GM10266 (cell line): ENCODE measurements around the gene ZSWIM1.

Source experiments
- DNase-seq: peaks from one replicate; pipeline ENCODE4 v3.0.0; 2012; ENCODE audit errors: extremely low spot score
- CTCF ChIP-seq: IDR thresholded peaks from 2 replicates; pipeline ENCODE4 v1.5.1; 2012; ENCODE audit warnings: mild to moderate bottlenecking, low read depth; ENCODE audit not compliant: control insufficient read depth, insufficient read depth; ENCODE audit errors: missing control alignments

ZSWIM1 gene

DNA sequence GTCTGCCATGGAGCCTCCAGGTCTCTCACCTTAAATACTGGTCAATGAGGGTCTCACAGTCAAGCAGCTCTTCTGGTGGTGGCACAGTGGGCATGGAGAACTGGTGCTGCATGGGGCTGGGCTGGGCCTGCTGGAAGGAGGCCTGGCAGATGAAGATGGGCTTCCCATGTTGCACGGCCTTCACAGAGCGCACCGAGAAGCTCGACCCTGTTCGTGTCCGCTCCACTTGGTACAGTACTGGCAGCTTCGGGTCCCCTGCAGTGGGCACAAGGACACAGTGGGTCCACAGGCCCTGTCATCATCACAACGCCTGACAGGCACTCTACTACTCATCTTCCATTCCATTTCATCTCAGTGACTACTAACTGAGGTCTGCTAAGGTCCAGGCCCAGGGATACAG is 32.6 kb upstream of the ZSWIM1 start:
- no peak for DNase-seq
- no peak for TF ChIP-seq CTCF

DNA sequence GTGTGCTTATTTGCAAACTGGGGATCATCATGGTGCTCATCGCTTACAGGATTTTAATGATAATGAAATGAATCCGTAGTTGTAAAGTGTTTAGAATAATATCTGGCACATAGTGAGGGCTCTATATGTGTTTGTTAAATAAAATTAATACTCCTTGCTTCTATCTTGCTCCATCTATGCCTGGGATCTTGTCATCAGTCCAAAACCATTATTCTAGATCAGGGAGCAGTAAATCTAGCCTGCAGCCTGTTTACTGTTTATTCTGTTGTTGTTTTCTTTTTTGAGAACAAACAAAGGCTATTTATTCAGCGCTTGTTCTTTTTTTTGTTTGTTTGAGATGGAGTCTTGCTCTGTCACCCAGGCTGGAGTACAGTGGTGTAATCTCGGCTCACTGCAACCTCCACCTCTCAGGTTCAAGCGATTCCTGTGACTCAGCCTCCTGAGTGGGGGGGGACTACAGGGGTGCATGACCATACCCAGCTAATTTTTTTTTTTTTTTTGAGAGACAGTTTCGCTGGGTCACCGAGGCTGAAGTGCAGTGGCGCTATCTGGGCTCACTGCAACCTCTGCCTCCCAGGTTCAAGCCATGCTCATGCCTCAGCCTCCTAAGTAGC is 32.0 kb upstream of the ZSWIM1 start:
- DNase-seq: no peak
- TF ChIP-seq CTCF: no peak

- no peak for TF ChIP-seq CTCF
- no peak for DNase-seq
Observed at GRCh38 chr20:45850238-45850637, 30.8 kb upstream of the ZSWIM1 start.

- no peak for DNase-seq
- no peak for TF ChIP-seq CTCF
Observed at GRCh38 chr20:45850926-45851325, 30.1 kb upstream of the ZSWIM1 start.

DNA sequence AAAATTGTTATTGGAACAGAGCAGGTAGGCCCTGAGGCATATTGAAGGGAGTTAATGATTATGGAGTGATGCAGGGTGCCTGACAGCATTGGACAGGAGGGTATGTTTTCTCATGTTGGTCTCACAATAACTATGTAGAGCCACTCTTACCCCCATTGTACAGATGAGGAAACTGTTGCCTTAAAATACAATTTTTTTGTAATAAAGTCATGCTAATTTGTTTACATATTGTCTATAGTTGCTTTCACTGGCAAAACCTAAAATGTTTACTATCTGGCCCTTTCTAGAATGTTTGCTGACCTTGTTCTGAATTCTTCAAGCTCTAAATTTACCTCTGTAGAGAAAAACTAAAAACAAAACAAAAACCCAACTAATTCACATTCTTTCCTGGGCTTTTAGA is 29.5 kb upstream of the ZSWIM1 start:
- DNase-seq: no peak
- no peak for TF ChIP-seq CTCF

DNA sequence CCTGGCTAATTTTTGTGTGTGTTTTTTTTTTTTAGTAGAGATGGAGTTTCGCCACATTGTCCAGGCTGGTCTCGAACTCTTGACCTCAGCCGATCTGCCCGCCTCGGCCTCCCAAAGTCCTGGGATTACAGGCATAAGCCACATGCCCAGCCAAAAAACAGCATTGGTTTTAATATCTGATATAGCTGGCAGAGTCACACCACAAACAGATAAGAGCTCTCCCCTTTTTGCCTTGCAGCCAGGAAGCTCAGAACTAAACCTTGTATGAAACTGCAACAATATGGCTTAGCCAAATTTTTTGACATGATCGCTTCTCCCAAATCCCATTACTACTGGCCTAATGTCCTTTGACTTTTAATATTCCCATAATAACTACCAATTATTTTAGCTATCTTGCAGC is 28.7 kb upstream of the ZSWIM1 start:
- no peak for TF ChIP-seq CTCF
- DNase-seq: no peak

- no peak for DNase-seq
Observed at GRCh38 chr20:45853484-45853883, 27.5 kb upstream of the ZSWIM1 start.

More at GRCh38 chr20:45853484-45853883, 27.5 kb upstream of the ZSWIM1 start:
- TF ChIP-seq CTCF: no peak
